HEK293 (cell line): ENCODE data around the gene GLT8D2.

Experiments
- EGR2 ChIP-seq: fragments of 450-650 bp; formaldehyde crosslinking; IDR thresholded peaks from 2 replicates; pipeline ENCODE4 v1.5.1; 2016; ENCODE audit warnings: low read depth, missing biosample characterization, missing genetic modification characterization
- FEZF1 ChIP-seq: fragments of 450-650 bp; formaldehyde crosslinking; IDR thresholded peaks from 2 replicates; pipeline ENCODE4 v1.5.1; 2016; ENCODE audit warnings: missing biosample characterization, missing genetic modification characterization
- IKZF3 ChIP-seq: fragments of 450-650 bp; IDR thresholded peaks from 2 replicates; pipeline ENCODE4 v1.5.0; 2018; ENCODE audit warnings: missing biosample characterization, mild to moderate bottlenecking, missing genetic modification characterization, moderate library complexity
- MEIS1 ChIP-seq: sonication (generic); formaldehyde crosslinking; IDR thresholded peaks from 2 replicates; pipeline ENCODE4 v1.8.1; 2022; ENCODE audit warnings: missing genetic modification reagents, mild to moderate bottlenecking, borderline replicate concordance
- RBAK ChIP-seq: fragments of 450-650 bp; formaldehyde crosslinking; IDR thresholded peaks from 2 replicates; pipeline ENCODE4 v1.5.1; 2016; ENCODE audit warnings: missing biosample characterization, missing genetic modification characterization
- TCF7L2 ChIP-seq: IDR thresholded peaks from 2 replicates; pipeline ENCODE4 v1.6.1; 2011; ENCODE audit warnings: low read depth, mild to moderate bottlenecking, inconsistent platforms, low read length, moderate library complexity, borderline replicate concordance
- TSHZ1 ChIP-seq: fragments of 450-650 bp; formaldehyde crosslinking; IDR thresholded peaks from 2 replicates; pipeline ENCODE4 v1.5.1; 2016; ENCODE audit warnings: missing biosample characterization, missing genetic modification characterization, borderline replicate concordance
- ZBTB20 ChIP-seq: fragments of 450-650 bp; formaldehyde crosslinking; IDR thresholded peaks from 2 replicates; pipeline ENCODE4 v1.5.1; 2016; ENCODE audit warnings: missing biosample characterization, missing genetic modification characterization
- ZBTB7A ChIP-seq: fragments of 450-650 bp; formaldehyde crosslinking; IDR thresholded peaks from 2 replicates; pipeline ENCODE4 v1.5.1; 2016; ENCODE audit warnings: low read depth, missing biosample characterization, missing genetic modification characterization
- ZFP3 ChIP-seq: fragments of 450-650 bp; formaldehyde crosslinking; IDR thresholded peaks from 2 replicates; pipeline ENCODE4 v1.5.1; 2016; ENCODE audit warnings: low read depth, missing biosample characterization, missing genetic modification characterization
- ZFP37 ChIP-seq: fragments of 450-650 bp; formaldehyde crosslinking; IDR thresholded peaks from 2 replicates; pipeline ENCODE4 v1.5.1; 2016; ENCODE audit warnings: missing biosample characterization, missing genetic modification characterization
- ZNF121 ChIP-seq: fragments of 450-650 bp; formaldehyde crosslinking; IDR thresholded peaks from 2 replicates; pipeline ENCODE4 v1.5.1; 2016; ENCODE audit warnings: missing biosample characterization, missing genetic modification characterization
- ZNF140 ChIP-seq: fragments of 450-650 bp; formaldehyde crosslinking; IDR thresholded peaks from 2 replicates; pipeline ENCODE4 v1.5.1; 2016; ENCODE audit warnings: missing biosample characterization, missing genetic modification characterization
- ZNF16 ChIP-seq: fragments of 450-650 bp; formaldehyde crosslinking; IDR thresholded peaks from 2 replicates; pipeline ENCODE4 v1.5.1; 2016; ENCODE audit warnings: low read depth, missing biosample characterization, missing genetic modification characterization
- ZNF184 ChIP-seq: fragments of 450-650 bp; IDR thresholded peaks from 2 replicates; pipeline ENCODE4 v1.5.1; 2018; ENCODE audit warnings: missing biosample characterization, mild to moderate bottlenecking, missing genetic modification characterization
- ZNF2 ChIP-seq: fragments of 450-650 bp; formaldehyde crosslinking; IDR thresholded peaks from 2 replicates; pipeline ENCODE4 v1.5.1; 2016; ENCODE audit warnings: missing biosample characterization, missing genetic modification characterization
- ZNF266 ChIP-seq: fragments of 450-650 bp; formaldehyde crosslinking; IDR thresholded peaks from 2 replicates; pipeline ENCODE4 v1.5.1; 2016; ENCODE audit warnings: missing biosample characterization, missing genetic modification characterization, low read depth
- ZNF354C ChIP-seq: fragments of 450-650 bp; formaldehyde crosslinking; IDR thresholded peaks from 2 replicates; pipeline ENCODE4 v1.5.1; 2016; ENCODE audit warnings: missing biosample characterization, missing genetic modification characterization, low read depth, borderline replicate concordance
- ZNF37A ChIP-seq: fragments of 450-650 bp; IDR thresholded peaks from 2 replicates; pipeline ENCODE4 v1.5.1; 2018; ENCODE audit warnings: missing biosample characterization, missing genetic modification characterization
- ZNF426 ChIP-seq: fragments of 450-650 bp; formaldehyde crosslinking; IDR thresholded peaks from 2 replicates; pipeline ENCODE4 v1.5.1; 2017; ENCODE audit warnings: missing biosample characterization, missing genetic modification characterization, mild to moderate bottlenecking, inconsistent platforms, moderate library complexity
- ZNF521 ChIP-seq: fragments of 450-650 bp; formaldehyde crosslinking; IDR thresholded peaks from 2 replicates; pipeline ENCODE4 v1.5.1; 2017; ENCODE audit warnings: missing biosample characterization, mild to moderate bottlenecking, missing genetic modification characterization
- ZNF549 ChIP-seq: fragments of 450-650 bp; IDR thresholded peaks from 2 replicates; pipeline ENCODE4 v1.5.1; 2018; ENCODE audit warnings: missing biosample characterization, missing genetic modification characterization, mild to moderate bottlenecking, inconsistent platforms, moderate library complexity
- ZNF571 ChIP-seq: fragments of 450-650 bp; formaldehyde crosslinking; IDR thresholded peaks from 2 replicates; pipeline ENCODE4 v1.5.0; 2017; ENCODE audit warnings: missing biosample characterization, missing genetic modification characterization
- ZNF580 ChIP-seq: fragments of 450-650 bp; formaldehyde crosslinking; IDR thresholded peaks from 2 replicates; pipeline ENCODE4 v1.5.1; 2016; ENCODE audit warnings: missing biosample characterization, missing genetic modification characterization
- ZNF600 ChIP-seq: fragments of 450-650 bp; formaldehyde crosslinking; IDR thresholded peaks from 2 replicates; pipeline ENCODE4 v1.5.1; 2016; ENCODE audit warnings: missing biosample characterization, missing genetic modification characterization
- ZNF629 ChIP-seq: fragments of 450-650 bp; formaldehyde crosslinking; IDR thresholded peaks from 2 replicates; pipeline ENCODE4 v1.5.1; 2017; ENCODE audit warnings: missing biosample characterization, missing genetic modification characterization
- ZNF654 ChIP-seq: fragments of 450-650 bp; formaldehyde crosslinking; IDR thresholded peaks from 2 replicates; pipeline ENCODE4 v1.5.1; 2016; ENCODE audit warnings: low read depth, missing biosample characterization, missing genetic modification characterization
- ZNF707 ChIP-seq: fragments of 450-650 bp; formaldehyde crosslinking; IDR thresholded peaks from 2 replicates; pipeline ENCODE4 v1.5.1; 2016; ENCODE audit warnings: missing biosample characterization, missing genetic modification characterization
- ZNF777 ChIP-seq: fragments of 450-650 bp; formaldehyde crosslinking; IDR thresholded peaks from 2 replicates; pipeline ENCODE4 v1.5.1; 2017; ENCODE audit warnings: missing biosample characterization, missing genetic modification characterization, borderline replicate concordance
- ZSCAN30 ChIP-seq: fragments of 450-650 bp; IDR thresholded peaks from 2 replicates; pipeline ENCODE4 v1.5.1; 2018; ENCODE audit warnings: missing biosample characterization, mild to moderate bottlenecking, missing genetic modification characterization, moderate library complexity
- ZSCAN5A ChIP-seq: fragments of 450-650 bp; formaldehyde crosslinking; IDR thresholded peaks from 2 replicates; pipeline ENCODE4 v1.5.1; 2016; ENCODE audit warnings: missing biosample characterization, missing genetic modification characterization
- TF ChIP-seq, protein P1 (sequence below): fragments of 450-650 bp; formaldehyde crosslinking; IDR thresholded peaks from 2 replicates; pipeline ENCODE4 v1.5.1; 2016; ENCODE audit warnings: missing biosample characterization, missing genetic modification characterization
- TF ChIP-seq, protein P2 (sequence below): fragments of 450-650 bp; formaldehyde crosslinking; IDR thresholded peaks from 2 replicates; pipeline ENCODE4; 2016; ENCODE audit warnings: missing biosample characterization, missing genetic modification characterization

GLT8D2 gene

DNA sequence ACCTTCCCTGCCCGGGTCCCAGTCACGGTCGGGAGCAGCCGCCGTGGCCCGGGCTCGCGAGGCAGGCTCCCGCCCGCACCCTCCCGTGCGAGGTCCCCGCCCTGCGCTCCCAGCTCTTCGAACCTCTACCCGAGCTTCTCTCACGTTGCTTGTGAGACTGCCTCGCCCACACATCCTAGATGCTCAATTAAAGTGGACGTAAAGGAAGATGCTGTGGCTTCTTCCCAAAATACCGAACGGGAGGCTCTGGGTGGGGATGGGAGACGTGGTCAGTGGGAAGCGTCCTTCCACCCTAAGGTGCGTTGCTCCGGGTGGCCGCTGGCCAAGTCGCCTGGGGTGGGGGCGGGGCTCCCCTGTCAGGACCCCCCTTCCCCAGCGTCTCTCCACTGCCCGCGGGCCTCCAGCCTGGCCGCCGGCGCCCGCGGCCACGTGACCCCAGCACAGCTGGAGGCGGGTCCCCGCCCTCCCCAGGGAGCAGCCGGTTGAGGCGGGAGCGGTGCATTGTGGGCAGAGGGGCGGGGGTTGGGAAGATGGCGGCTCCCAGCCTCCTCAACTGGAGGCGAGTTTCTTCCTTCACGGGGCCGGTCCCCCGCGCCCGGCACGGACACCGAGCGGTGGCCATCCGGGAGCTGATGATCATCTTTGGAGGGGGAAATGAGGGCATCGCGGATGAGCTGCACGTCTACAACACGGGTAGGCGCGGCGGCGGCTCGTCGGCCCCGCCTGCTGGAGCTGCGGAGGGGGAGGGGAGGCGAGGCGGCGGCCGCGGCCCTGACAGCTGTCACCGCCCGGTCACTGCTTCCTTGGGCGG, 14.2 kb upstream of the GLT8D2 start, which contains the start of gene HCFC2 (continued):
- TF ChIP-seq ZNF654 (no peak), ZFP37 (peak; percentile 56; the same call in 1 of the 2 replicates), ZNF37A (no peak), ZNF140 (tag by site-specific recombination) (no peak), ZNF184 (tag by site-specific recombination) (no peak), FEZF1 (peak; percentile 62), ZBTB7A (tag by site-specific recombination) (0 out of 2 replicates have a peak, but pooled peaks have one; percentile 48), ZNF2 (peak; percentile 85), ZSCAN30 (tag by site-specific recombination) (peak; percentile 99), ZFP3 (tag by site-specific recombination) (no peak), ZBTB20 (tag by site-specific recombination) (peak; percentile 90), ZNF16 (tag by site-specific recombination) (no peak), RBAK (tag by site-specific recombination) (no peak), EGR2 (tag by site-specific recombination) (peak; percentile 71), ZNF354C (tag by site-specific recombination) (no peak), TSHZ1 (tag by site-specific recombination) (peak; percentile 27; the same call in 1 of the 2 replicates), ZNF266 (tag by site-specific recombination) (no peak), ZNF629 (tag by site-specific recombination) (peak; percentile 87), ZNF707 (tag by site-specific recombination) (no peak), ZSCAN5A (0 out of 2 replicates have a peak, but pooled peaks have one; percentile 63), ZNF549 (tag by site-specific recombination) (no peak), MEIS1 (CRISPR knock-in tag) (no peak), ZNF426 (no peak), ZNF121 (tag by site-specific recombination) (no peak), ZNF600 (tag by site-specific recombination) (peak; percentile 78; the same call in 1 of the 2 replicates), IKZF3 (tag by site-specific recombination) (peak; percentile 80), ZNF571 (tag by site-specific recombination) (no peak), ZNF521 (tag by site-specific recombination) (no peak), TCF7L2 (no peak), ZNF777 (tag by site-specific recombination) (no peak; the same call in 1 of the 2 replicates), ZNF580 (tag by site-specific recombination) (0 out of 2 replicates have a peak, but pooled peaks have one; percentile 24)
- TF ChIP-seq, protein P1, sequence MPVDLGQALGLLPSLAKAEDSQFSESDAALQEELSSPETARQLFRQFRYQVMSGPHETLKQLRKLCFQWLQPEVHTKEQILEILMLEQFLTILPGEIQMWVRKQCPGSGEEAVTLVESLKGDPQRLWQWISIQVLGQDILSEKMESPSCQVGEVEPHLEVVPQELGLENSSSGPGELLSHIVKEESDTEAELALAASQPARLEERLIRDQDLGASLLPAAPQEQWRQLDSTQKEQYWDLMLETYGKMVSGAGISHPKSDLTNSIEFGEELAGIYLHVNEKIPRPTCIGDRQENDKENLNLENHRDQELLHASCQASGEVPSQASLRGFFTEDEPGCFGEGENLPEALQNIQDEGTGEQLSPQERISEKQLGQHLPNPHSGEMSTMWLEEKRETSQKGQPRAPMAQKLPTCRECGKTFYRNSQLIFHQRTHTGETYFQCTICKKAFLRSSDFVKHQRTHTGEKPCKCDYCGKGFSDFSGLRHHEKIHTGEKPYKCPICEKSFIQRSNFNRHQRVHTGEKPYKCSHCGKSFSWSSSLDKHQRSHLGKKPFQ (tag by site-specific recombination), result 0 out of 2 replicates have a peak, but pooled peaks have one; percentile 44
- TF ChIP-seq, protein P2, sequence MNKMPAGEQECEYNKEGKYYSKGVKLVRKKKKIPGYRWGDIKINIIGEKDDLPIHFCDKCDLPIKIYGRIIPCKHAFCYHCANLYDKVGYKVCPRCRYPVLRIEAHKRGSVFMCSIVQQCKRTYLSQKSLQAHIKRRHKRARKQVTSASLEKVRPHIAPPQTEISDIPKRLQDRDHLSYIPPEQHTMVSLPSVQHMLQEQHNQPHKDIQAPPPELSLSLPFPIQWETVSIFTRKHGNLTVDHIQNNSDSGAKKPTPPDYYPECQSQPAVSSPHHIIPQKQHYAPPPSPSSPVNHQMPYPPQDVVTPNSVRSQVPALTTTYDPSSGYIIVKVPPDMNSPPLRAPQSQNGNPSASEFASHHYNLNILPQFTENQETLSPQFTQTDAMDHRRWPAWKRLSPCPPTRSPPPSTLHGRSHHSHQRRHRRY, result no peak
